Osteocyte (in vitro differentiated cells): ENCODE data around the gene RHO. TPM values are rescaled to one million over a fixed set of nuclear protein-coding genes. Genes with fewer than 3 reads are reported as not detected.
A peak's percentile ranks its signal among the peaks of the same experiment; 100 is the strongest.

Experiments
- DNase-seq: peaks from one replicate; pipeline ENCODE4 v3.0.0; 2021; ENCODE audit warnings: mixed read lengths; ENCODE audit not compliant: unreplicated experiment; ENCODE audit errors: extremely low spot score
- H3K27ac Mint-ChIP-seq: one replicate; pipeline ENCODE4 v1.8.0; 2021; ENCODE audit warnings: mild to moderate bottlenecking, mixed read lengths; ENCODE audit not compliant: unreplicated experiment
- H3K27me3 Mint-ChIP-seq: one replicate; pipeline ENCODE4 v1.8.0; 2021; ENCODE audit warnings: mixed read lengths; ENCODE audit not compliant: unreplicated experiment
- H3K36me3 Mint-ChIP-seq: one replicate; pipeline ENCODE4 v1.8.0; 2021; ENCODE audit warnings: mixed read lengths; ENCODE audit not compliant: unreplicated experiment
- H3K4me1 Mint-ChIP-seq: one replicate; pipeline ENCODE4 v1.8.0; 2021; ENCODE audit warnings: mixed read lengths; ENCODE audit not compliant: unreplicated experiment
- H3K4me3 Mint-ChIP-seq: one replicate; pipeline ENCODE4 v1.8.0; 2021; ENCODE audit warnings: mild to moderate bottlenecking, moderate library complexity, mixed read lengths; ENCODE audit not compliant: unreplicated experiment
- H3K9me3 Mint-ChIP-seq: one replicate; pipeline ENCODE4 v1.8.0; 2021; ENCODE audit warnings: mixed read lengths; ENCODE audit not compliant: unreplicated experiment
- CTCF ChIP-seq: fragments of 200-600 bp; sonication (generic); IDR thresholded peaks from 2 replicates; pipeline ENCODE4 v1.5.0; 2021; ENCODE audit warnings: antibody characterized with exemption, mild to moderate bottlenecking, moderate library complexity
- total RNA-seq: library from RNA; stranded (reverse); gene quantifications from 2 replicates; pipeline ENCODE4 v1.2.1, GENCODE V29; 2021

The RHO gene
- total RNA-seq, 1 donor from 2014 or later: not detected

- Mint-ChIP-seq H3K9me3 (no peaks in the 10 kb centered on the region), H3K4me1 (peaks cover 77% of the 10 kb centered on the region), H3K27me3 (no peaks in the 10 kb centered on the region), H3K4me3 (no peak overlapping the region), H3K27ac (peak overlapping the region; percentile 38), H3K36me3 (peaks cover 36% of the 10 kb centered on the region)
- no peak for DNase-seq
- TF ChIP-seq CTCF: no peak
Measured at GRCh38 chr3:129558772-129559564, 30.5 kb downstream of the RHO start.

- no peaks in the 10 kb centered on the region for H3K27me3 Mint-ChIP-seq
Measured at GRCh38 chr3:129559565-129560079, 31.2 kb downstream of the RHO start.

GRCh38 chr3:129560269-129560787 is 31.9 kb downstream of the RHO start:
- Mint-ChIP-seq H3K27ac (peak overlapping the region; percentile 96), H3K4me3 (peak overlapping the region; percentile 64), H3K4me1 (peaks cover 71% of the 10 kb centered on the region), H3K9me3 (no peaks in the 10 kb centered on the region), H3K27me3 (no peaks in the 10 kb centered on the region), H3K36me3 (peaks cover 36% of the 10 kb centered on the region)
- DNase-seq: peak; percentile 89
- TF ChIP-seq CTCF: no peak

More at GRCh38 chr3:129559565-129560079, 31.2 kb downstream of the RHO start:
- no peak overlapping the region for H3K4me3 Mint-ChIP-seq
- peaks cover 34% of the 10 kb centered on the region for H3K36me3 Mint-ChIP-seq
- H3K9me3 Mint-ChIP-seq: no peaks in the 10 kb centered on the region
- peak overlapping the region; percentile 96 for H3K27ac Mint-ChIP-seq
- TF ChIP-seq CTCF: no peak
- peaks cover 75% of the 10 kb centered on the region for H3K4me1 Mint-ChIP-seq
- DNase-seq: no peak

- no peaks in the 10 kb centered on the region for H3K27me3 Mint-ChIP-seq
- H3K4me1 Mint-ChIP-seq: peaks cover 67% of the 10 kb centered on the region
- peaks cover 40% of the 10 kb centered on the region for H3K36me3 Mint-ChIP-seq
- H3K27ac Mint-ChIP-seq: peak overlapping the region; percentile 96
- no peaks in the 10 kb centered on the region for H3K9me3 Mint-ChIP-seq
- no peak for TF ChIP-seq CTCF
- H3K4me3 Mint-ChIP-seq: peak overlapping the region; percentile 64
- DNase-seq: peak; percentile 93
Measured at GRCh38 chr3:129560911-129561594, 32.6 kb downstream of the RHO start.
